Activated naive CD8-positive, alpha-beta T cell treated with anti-CD3 and anti-CD28 coated beads for 36 hours (primary cell): ENCODE results near the gene FLNC. TPM values are rescaled to one million over a fixed set of nuclear protein-coding genes. Genes with fewer than 3 reads are reported as not detected.

Source experiments
- DNase-seq: peaks from one replicate; pipeline ENCODE4 v3.0.0; 2021
- H3K27ac Mint-ChIP-seq: one replicate; pipeline ENCODE4 v1.8.0; 2022; ENCODE audit warnings: mild to moderate bottlenecking, moderate library complexity, mixed read lengths
- H3K27me3 Mint-ChIP-seq: one replicate; pipeline ENCODE4 v1.8.0; 2022; ENCODE audit warnings: mild to moderate bottlenecking, mixed read lengths
- H3K36me3 Mint-ChIP-seq: one replicate; pipeline ENCODE4 v1.8.0; 2021; ENCODE audit warnings: mild to moderate bottlenecking, mixed read lengths
- H3K4me1 Mint-ChIP-seq: one replicate; pipeline ENCODE4 v1.8.0; 2021; ENCODE audit warnings: mixed read lengths
- H3K4me3 Mint-ChIP-seq: one replicate; pipeline ENCODE4 v1.8.0; 2022; ENCODE audit warnings: mild to moderate bottlenecking, moderate library complexity, mixed read lengths
- H3K9me3 Mint-ChIP-seq: one replicate; pipeline ENCODE4 v1.8.0; 2022; ENCODE audit warnings: mixed read lengths
- total RNA-seq, 2 experiments: library from RNA; stranded (reverse); gene quantifications; one replicate each; pipeline ENCODE4 v1.2.3, GENCODE V29; 2021

Gene FLNC
- total RNA-seq, 2 experiments from 2014 or later, result 0.12 to 0.23 TPM

- Mint-ChIP-seq H3K4me3 (no peak overlapping the region), H3K27ac (no peak overlapping the region), H3K4me1 (peaks cover 4% of the 10 kb centered on the region), H3K36me3 (no peaks in the 10 kb centered on the region), H3K9me3 (no peaks in the 10 kb centered on the region), H3K27me3 (no peaks in the 10 kb centered on the region)
- no peak for DNase-seq
Measured at GRCh38 chr7:128842674-128843641, 12.8 kb downstream of the FLNC start.

GRCh38 chr7:128843938-128844621 is 13.9 kb downstream of the FLNC start:
- Mint-ChIP-seq H3K27me3 (no peaks in the 10 kb centered on the region), H3K4me1 (peaks cover 4% of the 10 kb centered on the region), H3K27ac (no peak overlapping the region)

GRCh38 chr7:128844777-128845311 is 14.6 kb downstream of the FLNC start:
- no peaks in the 10 kb centered on the region for H3K36me3 Mint-ChIP-seq
- peaks cover 4% of the 10 kb centered on the region for H3K4me1 Mint-ChIP-seq
- H3K4me3 Mint-ChIP-seq, result no peak overlapping the region
- H3K9me3 Mint-ChIP-seq, result no peaks in the 10 kb centered on the region
- H3K27ac Mint-ChIP-seq, result no peak overlapping the region
- no peaks in the 10 kb centered on the region for H3K27me3 Mint-ChIP-seq
- DNase-seq, result no peak

More at GRCh38 chr7:128843938-128844621, 13.9 kb downstream of the FLNC start:
- DNase-seq, result no peak
- Mint-ChIP-seq H3K36me3 (no peaks in the 10 kb centered on the region), H3K9me3 (no peaks in the 10 kb centered on the region), H3K4me3 (no peak overlapping the region)

GRCh38 chr7:128845475-128845874 is 15.3 kb downstream of the FLNC start:
- Mint-ChIP-seq H3K4me1 (peaks cover 4% of the 10 kb centered on the region), H3K27me3 (no peaks in the 10 kb centered on the region), H3K4me3 (no peak overlapping the region), H3K36me3 (no peaks in the 10 kb centered on the region), H3K27ac (no peak overlapping the region), H3K9me3 (no peaks in the 10 kb centered on the region)
- DNase-seq, result no peak

- Mint-ChIP-seq H3K4me1 (peaks cover 4% of the 10 kb centered on the region), H3K9me3 (no peaks in the 10 kb centered on the region), H3K27ac (no peak overlapping the region), H3K36me3 (no peaks in the 10 kb centered on the region), H3K4me3 (no peak overlapping the region), H3K27me3 (no peaks in the 10 kb centered on the region)
- DNase-seq, result no peak
Measured at GRCh38 chr7:128845987-128846386, 15.8 kb downstream of the FLNC start.

GRCh38 chr7:128846781-128847444 is 16.7 kb downstream of the FLNC start:
- peaks cover 2% of the 10 kb centered on the region for H3K4me1 Mint-ChIP-seq
- no peaks in the 10 kb centered on the region for H3K9me3 Mint-ChIP-seq
- H3K4me3 Mint-ChIP-seq, result no peak overlapping the region
- H3K27ac Mint-ChIP-seq, result no peak overlapping the region
- DNase-seq, result no peak
- no peaks in the 10 kb centered on the region for H3K27me3 Mint-ChIP-seq
- H3K36me3 Mint-ChIP-seq, result no peaks in the 10 kb centered on the region

GRCh38 chr7:128847721-128848211 is 17.6 kb downstream of the FLNC start:
- H3K36me3 Mint-ChIP-seq, result no peaks in the 10 kb centered on the region
- no peak overlapping the region for H3K4me3 Mint-ChIP-seq
- no peak for DNase-seq
- no peaks in the 10 kb centered on the region for H3K4me1 Mint-ChIP-seq
- H3K27me3 Mint-ChIP-seq, result no peaks in the 10 kb centered on the region
- no peaks in the 10 kb centered on the region for H3K9me3 Mint-ChIP-seq
- H3K27ac Mint-ChIP-seq, result no peak overlapping the region

- no peaks in the 10 kb centered on the region for H3K9me3 Mint-ChIP-seq
- DNase-seq, result no peak
- H3K27ac Mint-ChIP-seq, result no peak overlapping the region
- H3K27me3 Mint-ChIP-seq, result no peaks in the 10 kb centered on the region
- no peaks in the 10 kb centered on the region for H3K4me1 Mint-ChIP-seq
- no peak overlapping the region for H3K4me3 Mint-ChIP-seq
- H3K36me3 Mint-ChIP-seq, result no peaks in the 10 kb centered on the region
Measured at GRCh38 chr7:128848289-128849155, 18.3 kb downstream of the FLNC start.

GRCh38 chr7:128849156-128849515 is 18.9 kb downstream of the FLNC start:
- no peaks in the 10 kb centered on the region for H3K27me3 Mint-ChIP-seq

GRCh38 chr7:128849804-128850490 is 19.7 kb downstream of the FLNC start:
- no peaks in the 10 kb centered on the region for H3K27me3 Mint-ChIP-seq

More at GRCh38 chr7:128849156-128849515, 18.9 kb downstream of the FLNC start:
- H3K27ac Mint-ChIP-seq, result no peak overlapping the region
- DNase-seq, result no peak
- no peaks in the 10 kb centered on the region for H3K9me3 Mint-ChIP-seq
- H3K36me3 Mint-ChIP-seq, result no peaks in the 10 kb centered on the region
- H3K4me1 Mint-ChIP-seq, result no peaks in the 10 kb centered on the region
- no peak overlapping the region for H3K4me3 Mint-ChIP-seq

GRCh38 chr7:128852537-128853254 is 22.5 kb downstream of the FLNC start:
- no peaks in the 10 kb centered on the region for H3K36me3 Mint-ChIP-seq
- H3K27me3 Mint-ChIP-seq, result no peaks in the 10 kb centered on the region
- no peak for DNase-seq
- no peak overlapping the region for H3K27ac Mint-ChIP-seq
- no peaks in the 10 kb centered on the region for H3K9me3 Mint-ChIP-seq
- H3K4me3 Mint-ChIP-seq, result no peak overlapping the region
- no peaks in the 10 kb centered on the region for H3K4me1 Mint-ChIP-seq

More at GRCh38 chr7:128849804-128850490, 19.7 kb downstream of the FLNC start:
- Mint-ChIP-seq H3K9me3 (no peaks in the 10 kb centered on the region), H3K4me1 (no peaks in the 10 kb centered on the region), H3K27ac (no peak overlapping the region), H3K4me3 (no peak overlapping the region), H3K36me3 (no peaks in the 10 kb centered on the region)
- DNase-seq, result no peak

GRCh38 chr7:128853799-128854198 is 23.6 kb downstream of the FLNC start:
- Mint-ChIP-seq H3K36me3 (no peaks in the 10 kb centered on the region), H3K4me3 (no peak overlapping the region), H3K4me1 (no peaks in the 10 kb centered on the region), H3K27me3 (no peaks in the 10 kb centered on the region), H3K9me3 (no peaks in the 10 kb centered on the region), H3K27ac (no peak overlapping the region)
- DNase-seq, result no peak

GRCh38 chr7:128854396-128854795 is 24.2 kb downstream of the FLNC start:
- Mint-ChIP-seq H3K36me3 (no peaks in the 10 kb centered on the region), H3K27me3 (no peaks in the 10 kb centered on the region), H3K4me1 (no peaks in the 10 kb centered on the region), H3K9me3 (no peaks in the 10 kb centered on the region), H3K27ac (no peak overlapping the region), H3K4me3 (no peak overlapping the region)
- no peak for DNase-seq
